ENCODE data around the gene CUEDC2.

The CUEDC2 gene, protein sequence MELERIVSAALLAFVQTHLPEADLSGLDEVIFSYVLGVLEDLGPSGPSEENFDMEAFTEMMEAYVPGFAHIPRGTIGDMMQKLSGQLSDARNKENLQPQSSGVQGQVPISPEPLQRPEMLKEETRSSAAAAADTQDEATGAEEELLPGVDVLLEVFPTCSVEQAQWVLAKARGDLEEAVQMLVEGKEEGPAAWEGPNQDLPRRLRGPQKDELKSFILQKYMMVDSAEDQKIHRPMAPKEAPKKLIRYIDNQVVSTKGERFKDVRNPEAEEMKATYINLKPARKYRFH

DNA sequence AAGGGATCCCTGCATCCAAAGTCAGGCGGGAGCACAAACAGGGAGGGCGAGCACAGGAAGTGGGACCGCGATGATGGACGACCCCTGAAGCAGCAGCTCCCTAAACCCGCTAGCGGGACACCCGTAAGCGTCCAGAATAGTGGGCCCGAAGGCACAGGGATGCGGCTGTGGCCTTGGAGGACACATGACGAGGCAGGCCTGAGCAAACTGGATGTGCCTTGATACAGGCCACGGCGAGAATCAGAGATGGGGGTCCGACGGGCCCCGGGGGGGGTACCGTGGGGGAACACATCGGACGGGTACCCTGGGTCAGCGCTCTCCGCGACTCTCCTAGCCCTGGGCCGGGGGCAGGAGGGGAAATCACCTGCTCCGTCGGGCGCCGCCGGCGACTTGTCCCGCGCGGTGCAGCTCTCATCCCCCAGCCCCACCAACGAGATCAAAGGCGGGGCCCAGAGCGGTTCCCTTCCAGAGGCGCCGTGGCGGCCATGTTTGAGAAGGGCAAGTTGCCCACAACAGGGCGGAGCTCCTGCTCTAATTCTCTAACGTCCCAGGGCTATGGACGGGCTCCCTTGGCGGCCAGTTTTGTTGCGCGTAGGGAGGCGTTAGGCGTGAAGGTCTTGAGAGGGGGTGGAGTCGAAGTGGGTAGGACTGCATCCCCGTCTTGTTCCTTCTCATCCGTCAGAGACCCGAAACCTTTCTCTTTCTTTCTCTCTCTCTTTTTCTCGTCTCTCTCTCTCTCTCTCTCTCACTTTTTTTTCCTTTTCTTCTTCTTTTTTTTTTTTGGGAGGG, at the start of gene CUEDC2:
Gene CUEDC2, minus strand, starts transcription at position 413 of the 789 bp plus-strand sequence. CDS start 7,386 bp downstream, outside the sequence.
- peak within 1 kb of the TSS; percentile 90 for H3K4me3 ChIP-seq (ENCODE audit: low read depth, low read length)
- ChIA-PET CTCF (interaction anchor here (0.6 to 4.6 kb wide), 10 partner anchors 10 to 263 kb away, joined by 3 to 48 read pairs (median 5); partner anchors contain the start of genes FBXL15 and SUFU), POLR2A (interaction anchor here (0.5 to 2.1 kb wide), 6 partner anchors 10 to 178 kb away, joined by 4 to 31 read pairs (median 5); partner anchors contain the start of genes C10orf95 and FBXL15)
- peak; percentile 61 for DNase-seq (ENCODE audit: low read depth, low spot score)
- TF ChIP-seq CTCF (IDR thresholded peaks at IDR 0.05; ENCODE audit: insufficient read depth, low read length, missing control alignments) = no peak

GRCh38 chr10:102480396-102480795, 48.0 kb upstream of the CUEDC2 start:
- ChIA-PET POLR2A (no interaction called here), CTCF (interaction anchor here (1.3 to 6.7 kb wide), 11 partner anchors 8 to 311 kb away, joined by 4 to 101 read pairs (median 14); partner anchors contain the start of genes ACTR1A, FBXL15 and SUFU)
- H3K4me3 ChIP-seq (ENCODE audit: low read depth, low read length) = no peak overlapping the region
- no peak for TF ChIP-seq CTCF (IDR thresholded peaks at IDR 0.05; ENCODE audit: insufficient read depth, low read length, missing control alignments)
- no peak for DNase-seq (ENCODE audit: low read depth, low spot score)

- CTCF ChIA-PET = interaction anchor here (0.8 to 6.7 kb wide), 28 partner anchors 9 to 345 kb away, joined by 3 to 101 read pairs (median 6); partner anchors contain the start of genes ACTR1A, ELOVL3, FBXL15 and NFKB2
- H3K4me3 ChIP-seq (ENCODE audit: low read depth, low read length) = no peak overlapping the region
- POLR2A ChIA-PET = no interaction called here
- TF ChIP-seq CTCF (IDR thresholded peaks at IDR 0.05; ENCODE audit: insufficient read depth, low read length, missing control alignments) = no peak
- no peak for DNase-seq (ENCODE audit: low read depth, low spot score)
Measured at GRCh38 chr10:102479651-102480050, 47.3 kb upstream of the CUEDC2 start.

DNA sequence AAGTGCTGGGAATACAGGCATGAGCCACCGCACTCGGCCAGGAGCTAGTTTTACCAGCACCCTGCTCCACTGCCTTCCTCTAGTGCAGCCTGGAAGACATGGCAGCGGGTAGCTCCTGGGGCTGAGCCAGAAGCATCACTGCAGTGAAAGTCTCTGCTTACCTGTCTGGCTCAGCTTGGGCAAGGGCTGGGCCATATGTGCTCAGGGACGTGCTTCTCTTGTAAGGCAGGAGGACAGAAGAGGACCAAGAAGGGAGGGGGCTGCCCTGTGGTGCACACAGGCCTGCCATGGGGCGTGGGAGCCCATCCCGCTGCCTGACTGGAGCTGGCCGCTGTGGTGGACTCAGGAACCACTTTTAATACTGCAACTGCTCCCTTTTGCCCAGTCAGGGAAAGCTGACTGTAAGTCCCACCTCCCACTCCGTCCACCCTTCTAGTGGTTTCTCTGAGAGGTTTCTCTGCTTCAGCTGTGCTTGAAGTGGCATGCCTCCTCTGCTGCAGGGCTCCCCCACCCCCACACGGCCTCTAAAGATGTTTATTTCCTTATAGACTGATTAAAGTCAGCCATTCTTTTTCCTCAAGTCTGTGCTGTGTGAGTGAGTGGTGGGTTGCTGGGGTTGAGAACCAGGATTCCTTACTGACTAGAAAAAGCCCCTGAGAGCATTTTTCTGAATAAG, 44.2 kb upstream of the CUEDC2 start:
- DNase-seq (ENCODE audit: low read depth, low spot score) = no peak
- no peak overlapping the region for H3K4me3 ChIP-seq (ENCODE audit: low read depth, low read length)
- ChIA-PET POLR2A (no interaction called here), CTCF (interaction anchor here (1.1 to 6.7 kb wide), 4 partner anchors 13 to 241 kb away, joined by 3 to 101 read pairs (median 3); partner anchors contain the start of gene C10orf95)
- no peak for TF ChIP-seq CTCF (IDR thresholded peaks at IDR 0.05; ENCODE audit: insufficient read depth, low read length, missing control alignments)

- DNase-seq (ENCODE audit: low read depth, low spot score) = no peak
- no peak for TF ChIP-seq CTCF (IDR thresholded peaks at IDR 0.05; ENCODE audit: insufficient read depth, low read length, missing control alignments)
- H3K4me3 ChIP-seq (ENCODE audit: low read depth, low read length) = no peak overlapping the region
- ChIA-PET CTCF (interaction anchor here (1.3 to 6.7 kb wide), 4 partner anchors 10 to 264 kb away, joined by 3 to 101 read pairs (median 4); no protein-coding TSS in a partner anchor), POLR2A (no interaction called here)
Measured at GRCh38 chr10:102475451-102476040, 43.2 kb upstream of the CUEDC2 start.
